MM.1S (cell line): ENCODE results near the gene MAPK7.

Source experiments
- DNase-seq: peaks from one replicate; pipeline ENCODE4 v3.0.0-alpha.2; 2015
- H2AFZ ChIP-seq: fragments of 300-600 bp; sonication (generic); 2 replicates; pipeline ENCODE4 v1.6.0; 2016; ENCODE audit warnings: antibody characterized with exemption, low read length
- H3F3A ChIP-seq: fragments of 300-600 bp; sonication (generic); 2 replicates; pipeline ENCODE4 v1.6.1; 2016; ENCODE audit warnings: mild to moderate bottlenecking, antibody characterized with exemption, low read length, moderate library complexity, mixed read lengths; ENCODE audit not compliant: insufficient read depth
- H3K27ac ChIP-seq: fragments of 300-600 bp; sonication (generic); 2 replicates; pipeline ENCODE4 v1.5.1; 2016; ENCODE audit warnings: mild to moderate bottlenecking, low read length
- H3K27me3 ChIP-seq: fragments of 300-600 bp; sonication (generic); replicated peaks from 2 replicates; pipeline ENCODE4 v1.6.0; 2016; ENCODE audit warnings: low read length; ENCODE audit not compliant: insufficient read depth
- H3K36me3 ChIP-seq: fragments of 300-600 bp; sonication (generic); replicated peaks from 2 replicates; pipeline ENCODE4 v1.6.1; 2016; ENCODE audit warnings: mild to moderate bottlenecking, low read length, mixed read lengths; ENCODE audit not compliant: insufficient read depth
- H3K4me1 ChIP-seq: fragments of 300-600 bp; sonication (generic); 2 replicates; pipeline ENCODE4 v1.6.1; 2016; ENCODE audit warnings: low read length, mixed read lengths
- H3K4me2 ChIP-seq: fragments of 300-600 bp; sonication (generic); 2 replicates; pipeline ENCODE4 v1.6.0; 2016; ENCODE audit warnings: low read depth, low read length
- H3K4me3 ChIP-seq: fragments of 300-600 bp; sonication (generic); 2 replicates; pipeline ENCODE4 v1.5.1; 2016; ENCODE audit warnings: low read length, mixed read lengths
- H3K79me2 ChIP-seq: fragments of 300-600 bp; sonication (generic); 2 replicates; pipeline ENCODE4 v1.6.1; 2016; ENCODE audit warnings: mixed run types, low read length, mixed read lengths
- H3K9ac ChIP-seq: fragments of 300-600 bp; sonication (generic); 2 replicates; pipeline ENCODE4 v1.6.1; 2016; ENCODE audit warnings: low read length, mixed read lengths
- H3K9me2 ChIP-seq: fragments of 300-600 bp; sonication (generic); replicated peaks from 2 replicates; pipeline ENCODE4 v1.6.1; 2016; ENCODE audit warnings: mild to moderate bottlenecking, low read length, mixed read lengths; ENCODE audit not compliant: insufficient read depth
- H3K9me3 ChIP-seq: fragments of 300-600 bp; sonication (generic); replicated peaks from 2 replicates; pipeline ENCODE4 v1.6.1; 2016; ENCODE audit warnings: mild to moderate bottlenecking, low read length, mixed read lengths; ENCODE audit not compliant: insufficient read depth
- H4K20me1 ChIP-seq: fragments of 300-600 bp; sonication (generic); 2 replicates; pipeline ENCODE4 v1.6.1; 2016; ENCODE audit warnings: mild to moderate bottlenecking, low read length, moderate library complexity, mixed read lengths; ENCODE audit not compliant: insufficient read depth
- EZH2 ChIP-seq: fragments of 300-600 bp; sonication (generic); optimal IDR thresholded peaks from 2 replicates; pipeline ENCODE3; 2017; ENCODE audit warnings: low read depth, mild to moderate bottlenecking, antibody characterized with exemption, low read length, mixed read lengths
- EZH2phosphoT487 ChIP-seq: fragments of 300-600 bp; sonication (generic); IDR thresholded peaks from 2 replicates; pipeline ENCODE4 v1.6.1; 2018; ENCODE audit warnings: antibody characterized with exemption, low read length
- TF ChIP-seq, protein P1 (sequence below): fragments of 300-600 bp; sonication (generic); IDR thresholded peaks from 2 replicates; pipeline ENCODE4 v1.5.1; 2016; ENCODE audit warnings: antibody characterized with exemption, low read length, mixed read lengths

MAPK7 gene

GRCh38 chr17:19426631-19427030 lies 48.3 kb downstream of the MAPK7 start:
- H3K27ac ChIP-seq, result no peak overlapping the region
- no peaks in the 10 kb centered on the region for H3K9me3 ChIP-seq
- no peaks in the 10 kb centered on the region for H3K79me2 ChIP-seq
- no peaks in the 10 kb centered on the region for H3K4me1 ChIP-seq
- no peaks in the 10 kb centered on the region for H3F3A ChIP-seq
- no peak overlapping the region for H2AFZ ChIP-seq
- DNase-seq, result no peak
- no peak overlapping the region for H3K4me2 ChIP-seq
- H3K36me3 ChIP-seq, result no peaks in the 10 kb centered on the region
- no peaks in the 10 kb centered on the region for H4K20me1 ChIP-seq
- no peak overlapping the region for H3K4me3 ChIP-seq
- no peaks in the 10 kb centered on the region for H3K27me3 ChIP-seq
- TF ChIP-seq EZH2, result no peak
- H3K9me2 ChIP-seq, result no peaks in the 10 kb centered on the region
- no peak overlapping the region for H3K9ac ChIP-seq

- H3K9ac ChIP-seq, result no peak overlapping the region
- 0 out of 2 replicates have a peak, but pooled peaks cover 4% of the 10 kb centered on the region for H3K4me1 ChIP-seq
- TF ChIP-seq EZH2 (no peak), EZH2phosphoT487 (no peak)
- TF ChIP-seq, protein P1, sequence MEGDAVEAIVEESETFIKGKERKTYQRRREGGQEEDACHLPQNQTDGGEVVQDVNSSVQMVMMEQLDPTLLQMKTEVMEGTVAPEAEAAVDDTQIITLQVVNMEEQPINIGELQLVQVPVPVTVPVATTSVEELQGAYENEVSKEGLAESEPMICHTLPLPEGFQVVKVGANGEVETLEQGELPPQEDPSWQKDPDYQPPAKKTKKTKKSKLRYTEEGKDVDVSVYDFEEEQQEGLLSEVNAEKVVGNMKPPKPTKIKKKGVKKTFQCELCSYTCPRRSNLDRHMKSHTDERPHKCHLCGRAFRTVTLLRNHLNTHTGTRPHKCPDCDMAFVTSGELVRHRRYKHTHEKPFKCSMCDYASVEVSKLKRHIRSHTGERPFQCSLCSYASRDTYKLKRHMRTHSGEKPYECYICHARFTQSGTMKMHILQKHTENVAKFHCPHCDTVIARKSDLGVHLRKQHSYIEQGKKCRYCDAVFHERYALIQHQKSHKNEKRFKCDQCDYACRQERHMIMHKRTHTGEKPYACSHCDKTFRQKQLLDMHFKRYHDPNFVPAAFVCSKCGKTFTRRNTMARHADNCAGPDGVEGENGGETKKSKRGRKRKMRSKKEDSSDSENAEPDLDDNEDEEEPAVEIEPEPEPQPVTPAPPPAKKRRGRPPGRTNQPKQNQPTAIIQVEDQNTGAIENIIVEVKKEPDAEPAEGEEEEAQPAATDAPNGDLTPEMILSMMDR, result no peak
- H3K4me2 ChIP-seq, result no peak overlapping the region
- no peak overlapping the region for H3K4me3 ChIP-seq
- no peaks in the 10 kb centered on the region for H3K79me2 ChIP-seq
- no peak for DNase-seq
- H3K9me3 ChIP-seq, result no peaks in the 10 kb centered on the region
- no peaks in the 10 kb centered on the region for H3F3A ChIP-seq
- no peak overlapping the region for H2AFZ ChIP-seq
- no peak overlapping the region for H3K27ac ChIP-seq
- H3K36me3 ChIP-seq, result no peaks in the 10 kb centered on the region
- H4K20me1 ChIP-seq, result no peaks in the 10 kb centered on the region
- H3K9me2 ChIP-seq, result no peaks in the 10 kb centered on the region
- no peaks in the 10 kb centered on the region for H3K27me3 ChIP-seq
These were observed 53.4 kb downstream of the MAPK7 start for GRCh38 chr17:19431691-19432090.
